Mesodermal cell (in vitro differentiated cells): Measurements from ENCODE around the gene HRK. TPM values are rescaled to one million over a fixed set of nuclear protein-coding genes. Genes with fewer than 3 reads are reported as not detected.

Source experiments
- H3K27ac ChIP-seq: 2 replicates; pipeline ENCODE4 v1.7.0; 2013; ENCODE audit warnings: mild to moderate bottlenecking, low read depth, low read length, moderate library complexity; ENCODE audit not compliant: severe bottlenecking
- H3K36me3 ChIP-seq: 2 replicates; pipeline ENCODE4 v1.7.1; 2013; ENCODE audit warnings: mild to moderate bottlenecking, low read length, moderate library complexity; ENCODE audit not compliant: control insufficient read depth, insufficient read depth
- H3K4me1 ChIP-seq: one replicate; pipeline ENCODE4 v1.7.1; 2013; ENCODE audit warnings: mild to moderate bottlenecking, low read length; ENCODE audit not compliant: insufficient read depth, control insufficient read depth, poor library complexity, severe bottlenecking
- H3K4me3 ChIP-seq: 2 replicates; pipeline ENCODE4 v1.7.0; 2013; ENCODE audit warnings: low read length, control low read depth, mild to moderate bottlenecking; ENCODE audit not compliant: insufficient read depth, poor library complexity, severe bottlenecking; ENCODE audit errors: extremely low read depth
- H3K9me3 ChIP-seq: 2 replicates; pipeline ENCODE4 v1.7.1; 2013; ENCODE audit warnings: mild to moderate bottlenecking, low read length, moderate library complexity; ENCODE audit not compliant: control insufficient read depth
- WGBS, 2 experiments: methylation state at CpG; one replicate each; pipeline ENCODE4 v1.1.5; 2013; ENCODE audit warnings: missing lambda C conversion rate in 2 of 2; ENCODE audit not compliant: insufficient coverage in 2 of 2; 5-methylcytosine and 5-hydroxymethylcytosine counted together
- polyA plus RNA-seq, 2 experiments: library from polyadenylated mRNA; stranded (reverse); fragments of 50-300 nt; gene quantifications; one replicate each; pipeline ENCODE4 v1.2.3, GENCODE V29; 2013

The HRK gene
- 0.22 TPM for polyA plus RNA-seq (2013, experiment 1 of 2)
- polyA plus RNA-seq (2013, experiment 2 of 2) = 0.05 TPM

DNA sequence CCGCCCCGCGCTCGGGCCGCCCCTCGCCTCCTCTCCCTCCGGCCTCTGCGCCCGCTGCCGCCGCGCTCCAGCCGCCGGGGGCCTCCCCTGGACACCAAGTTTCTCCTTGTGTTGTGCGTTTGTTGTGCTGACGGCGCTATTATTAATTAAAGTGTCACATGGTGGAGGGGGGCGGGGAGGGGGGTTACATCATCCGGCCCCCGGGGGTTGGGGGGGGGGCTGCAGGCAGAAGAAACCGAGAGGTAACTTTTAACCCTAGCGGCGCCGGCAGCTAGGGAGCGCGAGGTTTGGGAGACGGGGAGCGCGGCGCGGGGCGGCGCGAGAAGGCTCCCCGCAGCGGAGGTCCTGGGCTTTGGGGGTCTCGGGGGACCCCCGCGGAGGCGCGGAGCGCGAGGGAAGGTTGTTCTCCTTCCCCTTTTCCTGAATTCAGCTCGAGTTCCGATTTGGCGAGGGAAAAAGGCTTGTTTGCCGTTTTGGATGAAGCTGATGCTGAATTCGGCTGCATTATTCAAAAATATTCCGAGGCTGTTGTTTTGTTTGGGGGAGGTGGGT is at the start of gene HRK:
Gene HRK (minus strand): TSS at position 117 of the 552 bp plus-strand sequence. CDS start 134 bp downstream, outside the sequence.
- WGBS, 2 experiments = 0% methylated on average over 24 to 28 of the region's 49 CpGs
- Histone ChIP-seq H3K27ac (no peak within 1 kb of the TSS), H3K4me3 (peak within 1 kb of the TSS; percentile 27), H3K9me3 (no peaks in the 10 kb centered on the region), H3K4me1 (peaks cover 30% of the 10 kb centered on the region), H3K36me3 (no peaks in the 10 kb centered on the region)

DNA sequence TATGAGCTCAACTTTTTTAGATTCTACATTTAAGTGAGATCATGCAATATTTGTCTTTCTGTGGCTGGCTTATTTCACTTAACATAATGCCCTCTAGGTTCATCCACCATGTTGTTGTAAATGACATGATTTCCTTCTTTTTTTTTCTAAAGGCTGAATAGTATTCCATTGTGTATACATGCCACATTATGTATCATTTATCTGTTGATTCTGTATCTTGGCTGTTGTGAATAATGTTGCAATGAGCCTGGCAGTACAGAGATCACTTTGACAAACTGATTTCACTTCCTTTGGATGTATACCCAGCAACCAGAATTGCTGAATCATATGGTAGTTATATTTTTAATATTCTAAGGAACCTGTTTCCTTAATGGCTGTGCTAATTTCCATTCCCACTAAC is 48.6 kb upstream of the HRK start:
- Histone ChIP-seq H3K4me1 (peaks cover 6% of the 10 kb centered on the region), H3K36me3 (peaks cover 49% of the 10 kb centered on the region), H3K4me3 (no peak overlapping the region), H3K9me3 (no peaks in the 10 kb centered on the region), H3K27ac (no peak overlapping the region)

DNA sequence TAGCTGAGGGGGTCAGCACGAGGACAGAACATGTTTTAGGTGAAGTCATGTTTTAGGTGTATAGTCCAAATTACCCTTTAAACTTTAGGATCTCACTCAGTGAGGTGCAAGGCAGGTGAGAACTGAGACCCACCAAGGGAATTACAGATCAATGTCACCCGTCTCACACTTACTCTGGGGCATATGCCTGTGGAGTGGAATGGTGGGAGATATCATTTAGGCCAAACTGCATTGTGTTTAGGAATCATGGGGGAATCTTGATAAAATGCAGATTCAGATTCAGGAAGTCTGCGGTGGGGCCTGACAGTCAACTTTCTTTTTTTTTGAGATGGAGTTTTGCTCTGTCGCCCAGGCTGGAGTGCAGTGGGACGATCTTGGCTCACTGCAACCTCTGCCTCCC is 47.3 kb upstream of the HRK start:
- Histone ChIP-seq H3K4me1 (peaks cover 11% of the 10 kb centered on the region), H3K36me3 (peaks cover 45% of the 10 kb centered on the region), H3K4me3 (no peak overlapping the region), H3K9me3 (no peaks in the 10 kb centered on the region), H3K27ac (no peak overlapping the region)
- 94 to 96% methylated on average over 3 to 5 of the region's 5 CpGs for WGBS, 2 experiments

DNA sequence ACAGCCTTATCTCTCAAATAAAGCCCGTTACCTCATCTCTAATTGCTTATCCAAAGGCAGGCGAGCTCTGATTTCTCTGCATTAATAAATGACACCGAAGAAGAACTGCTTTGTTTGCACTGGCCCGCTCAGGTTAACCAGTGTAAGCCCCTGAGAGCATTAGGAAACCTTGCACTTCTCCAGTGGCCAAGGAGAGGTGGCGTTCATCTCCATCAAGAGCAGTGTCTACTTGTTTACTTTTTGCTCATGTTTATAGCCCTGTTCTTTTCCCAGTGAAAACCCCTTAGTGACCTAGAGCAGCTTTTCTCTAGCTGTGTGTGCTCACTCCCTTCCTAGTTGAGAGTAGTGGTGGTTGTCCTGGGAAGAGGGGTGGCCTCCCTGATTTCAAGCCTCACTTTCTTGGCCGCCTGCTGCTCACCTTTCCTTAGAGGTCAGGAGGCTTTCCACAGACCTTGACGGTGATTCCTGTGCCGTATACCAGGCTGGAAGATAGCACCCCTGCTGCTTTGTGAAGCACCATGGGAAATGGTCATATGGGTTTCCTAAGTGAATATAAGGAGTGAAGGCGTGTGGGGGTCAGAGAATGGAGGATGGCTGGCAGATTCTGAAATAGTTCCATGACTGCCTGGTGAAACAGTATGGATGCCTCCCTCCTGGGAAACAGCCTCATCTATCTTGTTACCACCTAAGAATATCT is 46.2 kb upstream of the HRK start:
- H3K27ac ChIP-seq = no peak overlapping the region
- no peaks in the 10 kb centered on the region for H3K9me3 ChIP-seq
- peaks cover 46% of the 10 kb centered on the region for H3K36me3 ChIP-seq
- WGBS, 2 experiments = 76 to 89% methylated on average over 5 to 9 of the region's 9 CpGs
- peaks cover 11% of the 10 kb centered on the region for H3K4me1 ChIP-seq
- H3K4me3 ChIP-seq = no peak overlapping the region

DNA sequence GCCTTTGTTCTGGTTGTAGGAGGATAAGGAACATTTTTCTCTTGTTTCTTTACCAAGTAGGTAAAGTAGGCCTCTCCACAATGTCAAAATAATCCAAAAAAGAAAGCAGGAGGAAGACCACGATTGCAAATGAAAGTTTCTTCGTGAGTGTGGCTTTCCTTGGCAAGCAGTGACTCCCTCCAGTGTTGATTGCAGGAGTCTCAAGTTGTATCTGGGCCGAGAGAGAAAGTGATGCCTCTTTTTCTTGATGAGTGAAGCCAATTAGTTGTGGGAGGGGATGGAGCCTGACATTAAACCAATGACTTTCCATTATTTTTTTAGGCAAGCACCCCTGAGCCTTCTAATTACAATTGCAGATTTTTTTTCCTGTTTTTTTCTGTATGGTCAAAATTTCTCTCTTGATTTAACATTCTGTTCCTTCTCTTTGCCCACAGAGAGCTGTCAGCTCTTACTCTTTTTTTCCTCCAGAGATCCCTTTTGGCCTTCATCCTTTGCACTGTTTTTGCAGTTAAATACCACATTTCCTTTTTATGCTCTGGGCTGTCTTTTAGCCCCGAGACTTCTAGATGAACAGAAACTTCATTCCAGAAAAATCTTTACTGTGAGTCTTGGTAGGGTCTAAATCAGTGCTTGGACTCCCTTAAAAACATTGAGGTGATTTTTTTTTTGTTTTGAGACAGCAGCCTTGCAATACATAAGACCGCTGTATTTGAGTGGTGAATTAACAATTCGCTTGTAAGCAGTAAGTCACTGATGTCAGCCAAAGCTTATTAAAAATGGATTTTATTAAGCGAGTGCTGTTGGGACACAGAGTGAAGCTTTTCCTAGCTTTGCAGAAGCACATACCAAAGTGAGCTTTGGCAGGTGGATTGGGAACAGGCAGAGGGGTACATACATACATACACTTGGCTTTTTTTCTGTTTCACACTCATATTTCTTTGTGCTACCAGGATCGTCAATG is 45.3 kb upstream of the HRK start:
- peaks cover 11% of the 10 kb centered on the region for H3K4me1 ChIP-seq
- H3K27ac ChIP-seq = no peak overlapping the region
- 89 to 90% methylated on average over 5 to 6 of the region's 8 CpGs for WGBS, 2 experiments
- H3K36me3 ChIP-seq = peaks cover 45% of the 10 kb centered on the region
- H3K4me3 ChIP-seq = no peak overlapping the region
- no peaks in the 10 kb centered on the region for H3K9me3 ChIP-seq

DNA sequence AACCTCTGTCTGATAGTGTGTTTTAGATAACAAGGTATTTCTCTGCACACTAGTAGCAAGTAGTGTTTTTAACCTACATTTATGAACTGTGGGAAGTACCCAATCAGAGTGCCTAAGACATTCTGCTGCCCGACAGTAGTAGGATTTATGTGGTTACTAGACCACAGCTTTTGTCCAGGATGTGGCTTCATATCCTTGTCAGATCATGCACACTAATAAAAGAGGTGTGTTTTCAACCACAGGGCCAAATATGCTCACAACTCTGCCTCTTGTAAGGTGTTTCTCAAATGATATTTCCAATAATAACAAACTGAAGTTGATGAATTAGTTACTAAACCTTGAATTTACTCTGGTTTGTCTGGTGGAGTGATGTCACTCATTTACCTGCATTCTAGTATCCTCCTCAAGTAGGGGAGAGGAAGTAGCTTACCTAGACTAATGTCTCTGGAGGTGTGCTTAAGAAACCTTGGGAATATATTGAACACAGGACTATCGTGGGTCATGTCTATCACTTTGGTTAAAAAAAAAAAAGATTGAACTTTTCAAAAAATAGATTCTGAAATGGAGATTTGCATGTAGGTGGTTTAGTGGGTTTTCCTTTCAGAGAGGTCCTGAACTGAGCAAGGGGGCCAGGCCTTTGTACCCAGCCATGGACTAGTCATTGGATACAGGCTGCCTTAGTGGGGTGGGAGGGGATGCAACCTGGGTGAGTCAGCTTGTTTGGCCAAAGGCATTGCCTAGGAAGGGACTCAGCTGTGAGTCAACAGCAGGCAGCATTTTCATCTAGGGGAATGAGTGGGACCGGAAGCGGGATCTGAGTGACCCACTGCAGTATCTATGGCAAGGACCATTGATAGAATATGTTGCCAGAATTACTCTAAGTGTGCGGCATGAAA is 43.6 kb upstream of the HRK start:
- Histone ChIP-seq H3K4me1 (peaks cover 11% of the 10 kb centered on the region), H3K9me3 (no peaks in the 10 kb centered on the region), H3K27ac (no peak overlapping the region), H3K36me3 (peaks cover 42% of the 10 kb centered on the region), H3K4me3 (no peak overlapping the region)
- 75 to 90% methylated on average over 2 to 4 of the region's 5 CpGs for WGBS, 2 experiments

DNA sequence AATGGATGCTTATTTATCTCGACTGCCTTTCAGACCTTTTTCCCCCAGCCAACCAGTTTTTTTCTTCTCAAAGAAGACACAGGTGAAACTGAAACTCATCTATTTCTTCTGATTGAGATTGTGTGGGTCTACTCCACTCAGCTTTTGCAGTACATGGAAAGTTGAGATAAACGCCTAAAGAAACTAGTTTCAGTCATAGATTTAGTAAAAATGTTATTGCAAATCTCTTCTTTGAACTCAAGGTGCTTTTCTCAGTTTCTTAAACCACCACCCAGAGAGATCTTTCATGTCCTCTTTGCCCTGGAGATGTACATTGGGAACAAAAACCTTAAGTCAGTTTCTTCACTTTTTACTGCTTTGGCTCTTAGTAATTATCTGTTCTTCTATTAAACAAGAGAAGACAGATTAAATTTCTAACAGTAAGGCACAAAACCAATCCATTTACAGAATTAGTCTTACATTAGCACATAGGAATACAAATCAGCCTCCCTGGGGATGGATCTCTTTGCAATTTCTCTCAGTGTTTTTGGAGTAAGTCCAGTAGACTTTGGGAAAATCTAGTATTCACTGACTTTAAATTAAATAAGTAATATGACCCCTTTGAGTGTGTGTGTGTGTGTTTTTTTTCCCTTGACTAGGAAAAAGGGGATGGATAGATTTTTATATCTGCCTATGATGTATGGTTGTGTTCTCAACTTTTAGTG is 41.1 kb upstream of the HRK start:
- Histone ChIP-seq H3K4me1 (peaks cover 11% of the 10 kb centered on the region), H3K9me3 (no peaks in the 10 kb centered on the region), H3K27ac (no peak overlapping the region), H3K4me3 (no peak overlapping the region), H3K36me3 (peaks cover 30% of the 10 kb centered on the region)
- no CpG with 5 or more reads among the region's 2 CpGs for WGBS, 2 experiments

DNA sequence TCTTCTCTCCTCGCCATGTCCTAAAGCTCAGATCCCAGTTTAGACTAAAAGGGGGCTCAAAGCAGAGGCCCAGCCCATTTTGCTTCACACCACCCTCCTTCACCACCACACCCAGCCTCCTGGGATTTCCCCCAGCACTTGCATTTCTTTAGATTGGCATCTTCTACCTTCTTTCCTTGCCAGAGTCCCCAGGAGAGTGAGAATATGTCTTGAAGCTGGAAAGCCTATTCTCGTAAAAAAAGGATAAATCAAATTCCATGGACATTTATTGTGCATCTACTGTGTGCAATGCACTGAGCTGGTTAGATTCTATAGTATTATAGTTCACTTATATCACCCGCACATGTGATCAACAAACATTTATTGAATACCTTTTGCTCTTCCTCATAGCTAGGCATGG is 39.7 kb upstream of the HRK start:
- H3K4me1 ChIP-seq = peaks cover 23% of the 10 kb centered on the region
- H3K27ac ChIP-seq = no peak overlapping the region
- H3K4me3 ChIP-seq = no peak overlapping the region
- 88 to 100% methylated on average over 1 of the region's 3 CpGs for WGBS, 2 experiments
- peaks cover 29% of the 10 kb centered on the region for H3K36me3 ChIP-seq
- no peaks in the 10 kb centered on the region for H3K9me3 ChIP-seq

DNA sequence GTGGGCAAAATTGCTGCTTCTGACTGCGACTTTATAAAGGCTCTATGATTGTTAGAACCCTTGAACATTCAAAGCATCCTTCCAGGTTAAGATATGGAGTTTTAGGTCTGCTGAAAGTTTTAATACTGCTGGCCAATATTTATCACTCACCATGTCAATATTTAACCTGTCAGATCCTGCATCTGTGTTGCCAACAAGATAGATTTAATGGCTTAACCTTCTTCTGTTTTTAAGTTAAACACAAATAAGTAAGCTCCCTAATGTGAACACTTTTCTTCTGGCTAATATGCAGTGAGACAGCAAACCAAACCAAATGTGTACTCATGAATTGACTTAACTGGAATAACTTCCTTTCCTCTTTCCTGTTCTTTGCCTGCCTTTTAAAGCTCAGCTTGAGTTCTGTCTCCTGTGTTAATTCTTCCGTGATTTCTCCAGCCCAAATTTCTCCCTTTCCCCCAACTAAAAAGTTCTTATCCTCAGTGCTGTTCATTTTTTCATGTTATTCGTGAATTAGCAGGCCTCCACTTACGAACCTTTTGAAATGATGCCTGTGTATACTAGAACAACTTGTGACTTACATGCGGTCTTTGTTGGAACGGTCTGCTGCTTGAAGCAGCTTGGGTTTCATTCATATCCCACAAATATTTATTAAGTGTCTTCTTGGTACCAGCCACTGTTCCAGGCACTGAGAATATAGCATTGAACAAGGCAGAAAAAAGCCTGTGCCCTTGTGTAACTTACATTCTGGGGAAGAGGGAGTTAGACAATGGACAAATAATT is 38.7 kb upstream of the HRK start:
- Histone ChIP-seq H3K27ac (no peak overlapping the region), H3K4me1 (peaks cover 21% of the 10 kb centered on the region), H3K4me3 (no peak overlapping the region), H3K9me3 (no peaks in the 10 kb centered on the region), H3K36me3 (peaks cover 31% of the 10 kb centered on the region)
- WGBS, 2 experiments = 93 to 100% methylated on average over 3 to 4 of the region's 6 CpGs
